ENCODE data around the gene GSTM5. TPM values are rescaled to one million over a fixed set of nuclear protein-coding genes. Genes with fewer than 3 reads are reported as not detected.
A peak's percentile ranks its signal among the peaks of the same experiment; 100 is the strongest.

Gene GSTM5
- total RNA-seq, 2 experiments from 2014 or later = not detected

DNA sequence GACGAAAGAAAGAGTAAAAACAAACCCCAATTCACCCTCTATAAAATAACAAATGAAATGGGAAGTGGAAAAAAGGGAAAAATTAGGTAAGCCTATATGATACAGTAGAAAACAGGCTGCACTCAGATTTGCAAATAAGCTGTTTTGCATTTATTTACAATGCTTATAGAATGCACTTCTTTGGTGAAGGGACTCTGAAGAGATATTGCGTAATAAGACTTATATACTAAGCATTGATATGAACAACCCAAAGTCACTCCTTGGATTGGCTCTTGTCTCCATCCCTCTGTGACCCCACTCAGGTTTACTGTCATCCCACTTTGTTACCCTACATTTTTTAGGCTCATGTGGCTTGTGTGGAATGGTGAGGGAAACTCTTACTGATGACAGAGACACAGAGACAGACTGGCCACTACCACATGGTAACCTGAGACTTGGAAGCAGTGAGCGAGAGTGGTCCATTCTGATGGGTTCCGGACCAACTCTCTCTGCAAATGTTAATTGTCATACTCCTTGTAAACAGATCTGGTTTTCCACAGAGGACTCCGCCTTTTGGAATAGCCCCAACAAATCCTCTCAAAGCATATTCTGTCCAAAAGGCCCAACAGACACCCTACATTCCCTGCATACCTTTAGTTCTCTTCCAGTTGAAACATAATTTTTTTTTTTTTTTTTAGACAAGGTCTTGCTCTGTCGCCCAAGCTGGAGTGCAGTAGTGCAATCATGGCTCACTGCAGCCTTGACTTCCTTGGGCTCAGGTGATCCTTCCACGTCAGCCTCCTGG is 11.0 kb downstream of the GSTM5 start:
- DNase-seq = no peak
- ChIA-PET CTCF (no interaction called here), POLR2A (no interaction called here)
- intact Hi-C loops (cut with micrococcal nuclease) = no loop called here
- peaks cover 2% of the 10 kb centered on the region for H3K4me1 Mint-ChIP-seq (ENCODE audit: low read depth)
- H3K27ac Mint-ChIP-seq = no peak overlapping the region
- H3K9me3 Mint-ChIP-seq = no peaks in the 10 kb centered on the region
- no peaks in the 10 kb centered on the region for H3K36me3 Mint-ChIP-seq
- H3K27me3 Mint-ChIP-seq = no peaks in the 10 kb centered on the region
- H3K4me3 Mint-ChIP-seq = no peak overlapping the region

DNA sequence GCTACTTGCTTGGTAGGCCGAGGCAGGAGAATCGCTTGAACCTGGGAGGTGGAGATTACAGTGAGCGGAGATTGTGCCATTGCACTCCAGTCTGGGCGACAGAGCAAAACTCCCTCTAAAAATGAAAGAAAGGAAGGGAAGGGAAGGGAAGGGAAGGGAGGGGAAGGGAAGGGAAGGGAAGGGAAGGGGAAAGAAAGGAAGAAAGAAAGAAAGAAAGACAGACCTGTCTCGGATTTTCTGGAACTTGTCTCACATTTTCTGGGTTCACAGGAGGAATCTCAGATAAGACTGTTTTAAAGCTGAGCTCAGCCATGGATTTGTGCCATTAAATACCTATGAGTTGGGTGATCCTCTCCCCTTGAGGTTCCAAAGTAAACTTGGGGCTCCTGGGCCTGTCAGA is 12.9 kb downstream of the GSTM5 start:
- Mint-ChIP-seq H3K27me3 (no peaks in the 10 kb centered on the region), H3K4me1 (ENCODE audit: low read depth) (no peaks in the 10 kb centered on the region), H3K27ac (no peak overlapping the region), H3K9me3 (no peaks in the 10 kb centered on the region), H3K36me3 (no peaks in the 10 kb centered on the region), H3K4me3 (no peak overlapping the region)
- no peak for DNase-seq
- POLR2A ChIA-PET = no interaction called here
- CTCF ChIA-PET = no interaction called here
- intact Hi-C loops (cut with micrococcal nuclease) = no loop called here

DNA sequence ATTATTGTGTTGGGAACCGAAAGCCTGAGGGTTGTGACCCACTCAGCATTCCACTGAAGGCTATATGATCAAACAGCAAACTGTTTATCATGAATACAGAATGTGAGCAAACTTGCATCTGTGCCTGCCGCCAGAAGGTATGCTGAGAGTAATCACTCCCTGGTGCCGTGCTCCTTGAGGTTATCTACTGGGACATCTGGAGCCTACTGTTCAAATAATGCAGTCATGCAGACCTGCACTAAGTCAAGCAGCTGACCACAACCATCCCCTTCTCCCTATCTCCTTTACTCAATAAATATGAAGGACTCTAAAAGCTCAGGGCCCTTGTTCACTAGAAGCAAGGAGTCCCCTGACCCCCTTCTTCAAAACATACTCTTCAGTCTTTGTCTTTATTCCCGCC is 13.5 kb downstream of the GSTM5 start:
- CTCF ChIA-PET = no interaction called here
- intact Hi-C loops (cut with micrococcal nuclease) = no loop called here
- Mint-ChIP-seq H3K9me3 (no peaks in the 10 kb centered on the region), H3K36me3 (no peaks in the 10 kb centered on the region), H3K4me1 (ENCODE audit: low read depth) (no peaks in the 10 kb centered on the region), H3K27ac (no peak overlapping the region), H3K4me3 (no peak overlapping the region), H3K27me3 (no peaks in the 10 kb centered on the region)
- POLR2A ChIA-PET = no interaction called here
- DNase-seq = no peak

DNA sequence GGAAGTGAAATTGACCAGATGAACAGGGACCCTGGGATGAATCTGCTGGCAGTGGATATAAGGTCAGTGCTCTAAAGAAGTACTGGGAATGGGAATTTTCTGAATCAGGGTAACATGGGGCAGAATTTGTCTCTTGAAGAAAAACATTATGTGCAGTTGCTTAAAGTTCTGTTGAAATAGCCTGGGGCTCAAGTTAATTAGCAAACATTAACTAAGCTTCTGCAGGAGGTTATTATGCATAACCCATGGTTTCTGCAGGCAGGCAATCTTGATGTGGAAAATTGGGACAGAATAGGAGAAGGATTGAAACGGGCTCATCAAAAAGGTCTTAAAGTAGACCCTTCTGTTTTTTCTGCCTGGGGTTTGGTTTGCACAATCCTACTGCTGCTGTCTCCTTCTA is 14.0 kb downstream of the GSTM5 start:
- ChIA-PET CTCF (no interaction called here), POLR2A (no interaction called here)
- DNase-seq = no peak
- Mint-ChIP-seq H3K36me3 (no peaks in the 10 kb centered on the region), H3K4me3 (no peak overlapping the region), H3K4me1 (ENCODE audit: low read depth) (no peaks in the 10 kb centered on the region), H3K27me3 (no peaks in the 10 kb centered on the region), H3K9me3 (no peaks in the 10 kb centered on the region), H3K27ac (no peak overlapping the region)
- intact Hi-C loops (cut with micrococcal nuclease) = no loop called here

DNA sequence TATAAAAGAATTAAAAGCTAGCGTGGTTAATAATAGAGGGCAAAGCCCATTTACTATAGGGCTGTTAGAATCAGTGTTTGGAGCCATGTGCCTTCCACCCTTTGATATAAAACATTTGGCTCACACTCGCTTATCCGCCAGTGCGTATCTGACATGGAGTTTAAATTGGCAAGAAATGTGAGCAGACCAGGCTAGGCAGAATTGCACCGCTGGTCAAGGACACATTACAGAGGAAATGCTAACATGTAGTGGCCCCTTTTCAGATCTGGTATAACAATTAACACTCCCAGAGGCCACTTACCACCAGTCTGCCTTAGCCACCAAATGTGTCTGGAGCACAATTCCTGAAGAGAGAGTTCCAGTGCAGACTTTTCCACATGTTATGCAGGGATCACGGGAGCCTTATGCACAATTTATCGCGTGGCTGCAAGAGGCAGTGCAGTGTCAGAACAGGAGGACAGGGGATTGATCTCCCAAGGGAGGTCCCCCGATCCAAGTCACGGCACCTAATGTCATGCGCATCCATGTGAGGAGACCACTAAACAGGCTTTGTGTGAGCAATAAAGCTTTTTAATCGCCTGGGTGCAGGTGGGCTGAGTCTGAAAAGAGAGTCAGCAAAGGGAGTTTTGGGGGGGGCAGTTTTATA is 14.8 kb downstream of the GSTM5 start:
- intact Hi-C loops (cut with micrococcal nuclease) = no loop called here
- ChIA-PET CTCF (interaction anchor here (2.2 kb wide), 1 partner anchor 87 kb away, joined by 12 read pairs; no protein-coding TSS in a partner anchor), POLR2A (no interaction called here)
- no peak for DNase-seq
- H3K4me1 Mint-ChIP-seq (ENCODE audit: low read depth) = no peaks in the 10 kb centered on the region
- no peaks in the 10 kb centered on the region for H3K36me3 Mint-ChIP-seq
- H3K4me3 Mint-ChIP-seq = no peak overlapping the region
- peaks cover 5% of the 10 kb centered on the region for H3K27me3 Mint-ChIP-seq
- no peaks in the 10 kb centered on the region for H3K9me3 Mint-ChIP-seq
- no peak overlapping the region for H3K27ac Mint-ChIP-seq

DNA sequence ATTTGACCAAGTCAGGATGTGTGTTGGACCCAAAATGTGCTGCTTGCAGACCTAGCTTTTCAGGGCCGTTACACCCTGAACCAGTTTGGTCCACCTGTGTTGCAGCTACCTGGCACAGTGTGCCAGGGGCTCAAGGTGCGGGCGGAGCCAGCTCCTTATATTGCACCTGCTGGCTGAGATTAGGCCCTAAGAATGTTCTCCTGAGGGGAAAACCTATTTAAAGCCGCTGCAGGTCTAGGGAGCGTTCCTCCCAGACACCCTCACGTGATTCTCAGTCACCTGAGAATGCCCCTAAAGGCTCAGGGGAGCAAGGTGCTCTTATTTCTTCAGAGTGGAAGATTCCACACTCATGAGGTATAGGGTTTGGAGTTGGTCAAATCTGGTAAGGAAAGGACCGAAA is 16.8 kb downstream of the GSTM5 start:
- no peak overlapping the region for H3K4me3 Mint-ChIP-seq
- no peaks in the 10 kb centered on the region for H3K4me1 Mint-ChIP-seq (ENCODE audit: low read depth)
- ChIA-PET CTCF (interaction anchor here (2.2 kb wide), 1 partner anchor 89 kb away, joined by 12 read pairs; no protein-coding TSS in a partner anchor), POLR2A (no interaction called here)
- no peak for DNase-seq
- intact Hi-C loops (cut with micrococcal nuclease) = no loop called here
- peaks cover 5% of the 10 kb centered on the region for H3K27me3 Mint-ChIP-seq
- H3K27ac Mint-ChIP-seq = no peak overlapping the region
- H3K36me3 Mint-ChIP-seq = no peaks in the 10 kb centered on the region
- H3K9me3 Mint-ChIP-seq = no peaks in the 10 kb centered on the region

DNA sequence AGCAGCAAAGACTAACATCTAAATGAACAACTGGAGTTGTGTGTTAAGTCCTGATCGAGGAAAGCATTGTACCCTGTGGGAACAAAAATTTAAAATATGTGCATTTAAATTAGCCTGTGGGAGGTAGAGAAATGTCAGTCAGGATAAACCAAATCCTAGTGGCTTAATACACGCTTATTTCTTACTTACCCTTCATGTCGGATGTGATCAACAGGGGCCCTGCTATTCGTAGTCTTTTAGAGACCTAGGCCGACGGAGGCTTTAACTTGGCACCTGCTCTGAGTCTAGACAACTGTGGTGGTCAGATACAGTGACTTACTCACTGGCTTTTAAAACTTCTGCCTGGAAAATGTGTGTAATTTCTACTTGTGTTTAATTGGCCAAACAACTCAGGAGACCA is 18.6 kb downstream of the GSTM5 start:
- Mint-ChIP-seq H3K27me3 (peaks cover 5% of the 10 kb centered on the region), H3K27ac (no peak overlapping the region), H3K4me3 (no peak overlapping the region), H3K36me3 (no peaks in the 10 kb centered on the region), H3K9me3 (no peaks in the 10 kb centered on the region), H3K4me1 (ENCODE audit: low read depth) (no peaks in the 10 kb centered on the region)
- no peak for DNase-seq
- intact Hi-C loops (cut with micrococcal nuclease) = no loop called here
- POLR2A ChIA-PET = no interaction called here
- CTCF ChIA-PET = no interaction called here

DNA sequence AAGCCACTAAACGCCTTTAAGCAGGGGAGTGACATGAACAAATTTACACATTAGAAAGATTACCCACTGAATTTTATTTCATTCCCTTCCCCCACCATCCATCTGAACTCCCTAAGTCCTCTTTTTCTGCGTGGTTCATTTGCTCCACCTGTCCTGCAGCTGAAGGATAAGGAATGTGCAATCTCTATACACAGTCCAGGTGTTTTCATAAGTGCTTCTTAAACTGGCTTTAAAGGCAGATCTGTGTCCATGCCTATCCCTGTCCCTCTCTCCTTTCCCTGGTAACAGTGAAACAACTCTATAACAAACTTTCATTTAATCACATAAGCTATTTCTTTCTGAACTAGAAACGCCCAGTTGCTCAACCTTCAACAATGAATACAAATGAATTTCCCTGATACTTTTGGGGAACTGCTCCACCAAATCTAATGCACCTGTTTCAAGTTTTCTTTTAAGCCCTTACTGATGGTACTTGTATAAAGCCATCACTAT is 20.4 kb downstream of the GSTM5 start:
- Mint-ChIP-seq H3K36me3 (no peaks in the 10 kb centered on the region), H3K4me1 (ENCODE audit: low read depth) (no peaks in the 10 kb centered on the region), H3K27ac (no peak overlapping the region), H3K9me3 (no peaks in the 10 kb centered on the region), H3K27me3 (peaks cover 9% of the 10 kb centered on the region), H3K4me3 (no peak overlapping the region)
- POLR2A ChIA-PET = no interaction called here
- no peak for DNase-seq
- intact Hi-C loops (cut with micrococcal nuclease) = no loop called here
- CTCF ChIA-PET = interaction anchor here (2.3 kb wide), 1 partner anchor 92 kb away, joined by 13 read pairs; no protein-coding TSS in a partner anchor

DNA sequence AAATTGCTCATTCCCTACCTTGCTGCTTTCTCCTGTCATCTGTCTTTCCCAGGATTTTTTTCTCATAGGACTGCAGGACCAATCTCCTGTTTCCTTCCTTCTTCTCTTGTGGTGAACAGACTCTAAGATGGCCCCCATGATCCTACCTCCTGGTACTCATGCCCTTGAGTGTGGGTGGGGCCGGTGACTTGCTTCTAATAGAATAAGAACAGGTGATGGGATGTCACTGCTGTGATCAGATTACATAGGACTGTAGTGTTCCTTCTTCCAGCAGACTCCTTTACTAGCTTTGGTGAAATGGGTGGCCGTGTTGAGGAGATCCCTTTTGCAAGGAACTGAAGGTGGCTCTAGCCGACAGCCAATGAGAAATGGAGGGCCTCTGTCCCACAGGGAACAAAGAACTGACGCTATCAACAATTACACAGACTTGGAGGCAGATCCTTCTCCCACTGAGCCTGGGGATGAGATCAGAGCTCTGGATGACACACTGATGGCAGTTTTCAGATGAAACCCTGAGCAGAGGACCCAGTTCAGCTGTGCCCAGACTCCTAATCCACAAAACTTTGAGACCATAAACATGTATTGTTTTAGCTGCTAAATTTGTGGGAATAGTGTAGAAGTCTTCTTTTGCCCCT is 21.3 kb downstream of the GSTM5 start:
- intact Hi-C loops (cut with micrococcal nuclease) = no loop called here

DNA sequence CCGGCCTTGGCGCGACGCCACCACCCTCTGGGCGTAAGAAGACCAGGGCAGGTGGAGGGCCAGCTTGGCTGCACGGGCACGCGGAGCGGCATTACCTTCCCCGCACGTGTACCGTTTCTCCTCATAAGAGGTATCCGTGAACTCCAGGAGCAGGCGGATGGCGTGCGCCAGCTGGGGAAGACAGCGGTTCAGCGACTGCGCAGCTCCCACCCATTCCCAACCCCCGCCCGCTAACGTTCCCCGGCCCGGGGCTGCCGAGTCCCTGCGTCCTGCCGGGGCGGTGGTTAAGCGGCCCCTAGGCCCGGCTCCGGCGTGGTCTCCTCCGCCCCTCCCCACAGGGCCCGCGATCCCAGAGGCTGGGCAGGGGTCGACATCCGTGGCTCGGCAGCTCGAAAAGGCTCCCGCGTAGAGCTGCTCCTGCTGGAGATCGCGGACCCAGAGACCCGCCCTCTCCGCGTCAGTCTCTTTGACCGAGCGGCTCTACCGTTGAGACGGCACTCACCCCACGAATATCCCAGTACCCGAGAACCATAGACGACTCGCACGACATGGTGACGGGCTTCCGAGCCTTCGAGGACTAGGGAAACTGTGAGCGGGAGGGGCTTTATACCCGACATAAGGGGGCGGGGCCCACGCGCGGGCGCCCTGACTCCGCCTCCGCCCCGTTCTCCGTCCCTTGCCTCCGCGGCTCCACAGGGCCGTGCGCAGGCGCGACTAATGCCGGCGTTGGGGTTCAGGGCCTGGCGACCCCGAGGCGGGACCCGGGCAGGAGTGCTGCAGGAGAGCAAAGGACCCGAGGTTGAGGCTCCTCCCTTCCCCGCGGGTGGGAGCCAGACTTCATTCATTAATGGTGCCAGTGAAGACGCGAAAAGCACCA is 27.9 kb downstream of the GSTM5 start:
- H3K27ac Mint-ChIP-seq = no peak overlapping the region
- peak; percentile 80 for DNase-seq
- H3K4me3 Mint-ChIP-seq = peak overlapping the region; percentile 65
- ChIA-PET CTCF (interaction anchor here (0.9 to 1.0 kb wide), 3 partner anchors 100 to 250 kb away, joined by 3 to 4 read pairs (median 3); no protein-coding TSS in a partner anchor), POLR2A (interaction anchor here (0.8 kb wide), 1 partner anchor 61 kb away, joined by 3 read pairs; no protein-coding TSS in a partner anchor)
- intact Hi-C loops (cut with micrococcal nuclease) = loop anchor here (1.0 kb wide), 1 partner anchor 245 kb away; no protein-coding TSS in a partner anchor
- H3K9me3 Mint-ChIP-seq = no peaks in the 10 kb centered on the region
- H3K27me3 Mint-ChIP-seq = peaks cover 16% of the 10 kb centered on the region
- peaks cover 6% of the 10 kb centered on the region for H3K4me1 Mint-ChIP-seq (ENCODE audit: low read depth)
- no peaks in the 10 kb centered on the region for H3K36me3 Mint-ChIP-seq

More for the DNA sequence above, 21.3 kb downstream of the GSTM5 start:
- CTCF ChIA-PET = interaction anchor here (1.3 to 2.3 kb wide), 2 partner anchors 93 to 251 kb away, joined by 5 to 13 read pairs; partner anchors contain the start of gene AHCYL1
- Mint-ChIP-seq H3K27ac (no peak overlapping the region), H3K9me3 (no peaks in the 10 kb centered on the region), H3K27me3 (peaks cover 9% of the 10 kb centered on the region), H3K4me3 (no peak overlapping the region), H3K4me1 (ENCODE audit: low read depth) (no peaks in the 10 kb centered on the region), H3K36me3 (no peaks in the 10 kb centered on the region)
- DNase-seq = no peak
- POLR2A ChIA-PET = no interaction called here

DNA sequence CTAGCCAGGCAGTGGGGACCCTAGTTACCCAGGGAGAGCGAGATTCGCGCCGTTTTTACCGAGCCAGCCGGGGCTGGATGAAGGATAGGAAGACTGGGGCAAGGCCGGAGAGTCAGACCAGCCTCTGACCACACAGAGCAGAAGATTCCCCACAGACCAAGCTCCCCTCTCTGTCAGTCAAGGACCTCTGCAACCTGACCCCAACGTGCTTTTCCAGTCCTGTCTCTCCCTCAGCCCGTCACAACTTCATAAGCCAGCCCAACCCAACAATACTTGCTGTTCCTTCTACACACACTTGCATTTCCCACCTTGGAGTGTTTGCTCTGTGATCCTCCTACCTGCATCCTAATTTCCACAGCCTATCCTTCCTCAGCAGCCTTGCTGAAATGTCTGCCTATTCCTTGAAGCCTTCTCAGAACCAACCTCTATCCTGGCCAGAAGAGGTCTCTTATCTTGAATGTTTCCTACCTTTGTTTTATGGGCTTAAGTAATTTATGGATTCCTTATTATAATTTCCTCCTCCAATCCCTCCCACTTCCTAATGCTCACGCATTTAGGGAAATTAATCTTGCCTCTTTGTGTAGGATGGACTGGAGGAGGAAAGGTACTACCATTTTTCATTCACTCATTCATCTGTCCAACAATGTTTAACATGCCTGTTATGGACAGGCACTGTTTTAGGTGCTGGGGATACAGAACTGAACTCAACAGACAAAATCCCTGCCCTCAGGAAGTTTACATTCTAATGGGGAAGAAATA is 28.7 kb downstream of the GSTM5 start, which contains the start of gene GSTM3:
Gene GSTM3 (minus strand): TSS at position 424 of the 759 bp plus-strand sequence. CDS start 751 bp downstream, outside the sequence.
- intact Hi-C loops (cut with micrococcal nuclease) = loop anchor here (1.0 kb wide), 1 partner anchor 245 kb away; no protein-coding TSS in a partner anchor
- peaks cover 6% of the 10 kb centered on the region for H3K4me1 Mint-ChIP-seq (ENCODE audit: low read depth)
- no peaks in the 10 kb centered on the region for H3K36me3 Mint-ChIP-seq
- H3K9me3 Mint-ChIP-seq = no peaks in the 10 kb centered on the region
- H3K27me3 Mint-ChIP-seq = peaks cover 16% of the 10 kb centered on the region
- peak within 1 kb of the TSS; percentile 65 for H3K4me3 Mint-ChIP-seq
- CTCF ChIA-PET = interaction anchor here (1.0 kb wide), 1 partner anchor 251 kb away, joined by 3 read pairs; no protein-coding TSS in a partner anchor
- DNase-seq = no peak
- POLR2A ChIA-PET = no interaction called here
- no peak within 1 kb of the TSS for H3K27ac Mint-ChIP-seq
